GM12864 (cell line): Measurements from ENCODE around the gene SH3RF2.
A peak's percentile ranks its signal among the peaks of the same experiment; 100 is the strongest.

Source experiments
- DNase-seq: peaks from one replicate; pipeline ENCODE4 v3.0.0-alpha.2; 2011; ENCODE audit warnings: low read depth
- H3K4me3 ChIP-seq: 2 replicates; pipeline ENCODE4 v1.5.1; 2011; ENCODE audit warnings: mild to moderate bottlenecking, low read depth, low read length, control low read depth
- CTCF ChIP-seq: IDR thresholded peaks from 2 replicates; pipeline ENCODE4 v1.5.1; 2011; ENCODE audit warnings: low read depth, mild to moderate bottlenecking, moderate library complexity, low read length, control low read depth, inconsistent platforms; ENCODE audit errors: missing control alignments

SH3RF2 gene

GRCh38 chr5:146059460-146060220 is 123.3 kb downstream of the SH3RF2 start:
- H3K4me3 ChIP-seq: no peak overlapping the region
- TF ChIP-seq CTCF: no peak
- no peak for DNase-seq

GRCh38 chr5:146060221-146060585 is 123.8 kb downstream of the SH3RF2 start:
- no peak for TF ChIP-seq CTCF
- no peak overlapping the region for H3K4me3 ChIP-seq
- DNase-seq: no peak

- no peak overlapping the region for H3K4me3 ChIP-seq
- DNase-seq: no peak
- peak; percentile 14 for TF ChIP-seq CTCF
Observed at GRCh38 chr5:146066968-146067367, 130.6 kb downstream of the SH3RF2 start.

- no peak for TF ChIP-seq CTCF
- H3K4me3 ChIP-seq: no peak overlapping the region
- DNase-seq: no peak
Observed at GRCh38 chr5:146068206-146068605, 131.8 kb downstream of the SH3RF2 start.

GRCh38 chr5:146068977-146069779 is 132.8 kb downstream of the SH3RF2 start:
- TF ChIP-seq CTCF: no peak
- no peak overlapping the region for H3K4me3 ChIP-seq
- DNase-seq: no peak

- H3K4me3 ChIP-seq: no peak overlapping the region
- no peak for DNase-seq
- no peak for TF ChIP-seq CTCF
Observed at GRCh38 chr5:146069780-146070099, 133.4 kb downstream of the SH3RF2 start.
